Stimulated activated CD8-positive, alpha-beta memory T cell treated with anti-CD3 and anti-CD28 coated beads, Interleukin-4, amount 100 ng/mL, for 4 hours (primary cell): ENCODE data around the gene TYW1.
"Not testable (repeated sequence)": the region's sequence is repeated elsewhere in the genome, so short reads cannot be mapped to it uniquely, and the experiment has no call there.

Source experiments
- DNase-seq, 2 donors: peaks; one replicate each; pipeline ENCODE4 v3.0.0-alpha.2; 2020; ENCODE audit warnings: low read depth in 2 of 2, low spot score in 1 of 2

The TYW1 gene

DNA sequence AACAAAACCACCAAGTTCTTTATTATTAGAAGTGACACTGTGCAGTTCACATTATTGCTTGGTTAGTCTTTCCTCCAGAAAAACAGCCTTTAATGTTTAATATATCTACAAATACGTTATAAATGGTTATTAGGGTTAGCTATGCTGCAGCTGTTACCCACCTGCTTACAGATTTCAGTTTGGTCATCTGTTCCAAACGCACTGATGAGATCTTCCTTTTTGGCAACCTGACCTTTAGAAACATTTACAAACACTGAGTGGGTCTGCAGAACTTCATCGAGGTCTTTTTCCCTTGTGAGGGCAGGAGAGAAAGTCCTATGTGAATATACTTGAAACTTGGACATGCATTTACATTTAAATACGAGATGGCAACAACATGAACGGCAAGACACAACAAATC, 2.6 kb upstream of the TYW1 start:
- not testable (repeated sequence) for DNase-seq

DNA sequence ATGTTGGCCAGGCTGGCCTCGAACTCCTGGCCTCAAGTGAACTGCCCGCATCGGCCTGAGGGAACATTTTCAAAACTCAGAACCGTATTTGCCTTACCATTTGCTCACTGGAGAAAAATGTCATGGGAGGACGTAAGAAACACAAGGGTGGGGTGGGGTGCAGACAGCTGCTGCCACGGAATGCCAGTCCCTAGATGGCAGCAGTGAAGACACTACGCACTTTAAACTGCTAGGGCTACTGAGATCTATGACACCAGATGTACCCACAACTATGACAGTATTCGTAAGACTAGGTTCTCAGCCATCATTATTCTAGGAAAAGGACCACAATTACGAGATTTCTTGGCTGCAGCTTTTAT, 2.0 kb upstream of the TYW1 start:
- DNase-seq = peak; percentile 10 to 12

DNA sequence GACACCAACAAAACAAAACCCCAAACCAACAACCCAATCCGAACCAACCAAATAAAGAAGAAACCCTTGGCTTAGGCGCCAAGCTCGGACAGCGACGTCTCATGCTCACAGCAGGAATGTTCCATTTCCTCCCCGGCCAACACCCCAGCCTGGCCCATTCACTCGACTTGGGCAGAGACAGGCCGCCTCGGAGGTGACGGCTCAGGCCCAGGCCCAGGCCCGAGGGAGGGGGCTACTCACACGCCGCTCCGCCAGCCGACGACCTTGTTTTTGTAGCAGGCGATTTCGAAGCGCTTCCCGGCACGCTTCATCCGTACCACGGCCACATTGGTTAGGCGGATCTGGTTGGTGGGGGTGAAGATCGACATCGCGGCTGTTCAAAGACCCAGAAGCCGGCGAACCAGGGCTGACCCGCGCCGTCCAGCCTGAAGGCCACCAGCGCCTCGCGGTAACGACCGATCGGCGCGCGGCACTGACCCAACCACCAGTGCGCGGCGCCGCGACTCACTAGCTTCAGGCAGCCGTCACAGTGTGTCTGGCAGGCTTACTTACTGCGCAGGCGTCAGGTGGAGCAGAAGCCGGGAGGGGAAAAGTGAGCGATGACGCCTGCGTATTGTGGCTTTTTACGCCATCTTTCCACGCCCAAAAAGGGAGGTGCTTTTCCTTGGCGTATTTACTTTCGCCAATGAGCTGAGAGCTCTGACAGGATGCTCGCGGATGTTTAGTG, 1.4 kb upstream of the TYW1 start, which contains the start of gene SBDS:
SBDS (minus strand) TSS at position 537 of the 727 bp plus-strand sequence; CDS start at position 368, 169 bp downstream.
- peak; percentile 83 to 86 for DNase-seq

DNA sequence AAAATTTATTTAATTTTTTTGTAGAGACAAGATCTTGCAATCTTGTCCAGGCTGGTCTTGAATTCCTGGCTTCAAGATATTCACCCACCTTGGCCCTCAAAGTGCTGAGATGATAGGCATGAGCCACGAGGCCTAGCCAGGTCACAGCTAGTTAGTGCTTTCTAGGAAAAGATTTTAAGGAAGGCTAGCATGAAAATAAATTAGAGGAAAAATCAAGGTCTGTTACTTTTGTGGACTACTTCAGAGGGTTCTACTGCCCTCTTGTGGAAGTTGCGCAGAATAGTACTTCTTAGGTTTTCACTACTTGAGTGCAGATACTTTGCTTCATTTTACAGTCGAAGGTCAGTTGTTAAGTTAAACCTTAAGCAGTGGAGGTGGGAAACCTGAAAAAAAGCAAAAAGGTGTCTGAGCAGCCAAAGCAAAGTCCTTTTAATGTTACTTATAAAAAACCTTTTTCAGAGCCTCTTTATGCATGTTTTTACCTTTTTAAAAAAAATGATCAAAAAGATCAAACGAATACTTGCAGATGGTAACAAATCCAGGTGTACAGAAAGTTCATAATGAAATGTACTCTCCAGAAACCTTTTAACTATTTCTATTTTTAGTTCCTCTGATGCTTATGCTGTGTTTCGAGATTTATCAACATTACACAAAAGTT, 4.1 kb downstream of the TYW1 start:
- not testable (repeated sequence) for DNase-seq

DNA sequence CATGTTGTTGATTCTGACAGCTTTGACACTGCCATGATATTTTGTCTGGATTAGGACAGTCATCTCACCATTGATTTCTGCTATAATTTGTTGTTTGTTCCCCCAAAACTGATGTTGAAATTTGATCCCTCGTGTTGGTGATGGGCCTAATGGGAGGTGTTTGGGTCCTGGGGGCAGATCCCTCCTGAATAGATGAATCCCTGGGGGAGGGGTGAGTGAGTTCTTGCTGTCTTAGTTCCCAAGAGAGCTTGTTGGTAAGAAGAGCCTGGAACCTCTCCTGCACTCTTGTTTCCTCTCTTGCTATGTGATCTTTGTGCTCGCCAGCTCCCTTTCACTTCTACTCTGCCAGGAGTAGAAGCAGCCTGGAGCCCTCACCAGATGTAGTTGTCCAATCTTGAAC, 7.5 kb downstream of the TYW1 start:
- not testable (repeated sequence) for DNase-seq

DNA sequence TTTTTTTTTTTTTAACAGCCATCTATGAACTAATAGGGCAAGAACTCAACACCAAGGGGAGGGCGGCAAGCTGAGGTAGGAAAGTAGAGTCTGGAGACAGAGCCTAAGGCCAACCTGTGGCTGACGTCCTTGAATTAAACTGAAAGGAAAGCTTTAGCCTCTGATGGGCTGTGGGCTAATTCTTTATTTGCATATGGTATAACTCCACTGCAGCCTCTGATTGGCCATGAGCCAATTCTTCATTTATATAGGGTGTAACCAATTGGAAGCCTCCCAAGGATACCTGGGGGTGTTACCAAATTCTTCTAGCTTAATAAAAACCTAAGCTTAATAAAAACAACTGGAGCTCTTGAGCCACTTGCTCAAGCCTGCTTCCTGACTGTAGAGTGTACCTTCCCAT, 10.3 kb downstream of the TYW1 start:
- DNase-seq = no peak

DNA sequence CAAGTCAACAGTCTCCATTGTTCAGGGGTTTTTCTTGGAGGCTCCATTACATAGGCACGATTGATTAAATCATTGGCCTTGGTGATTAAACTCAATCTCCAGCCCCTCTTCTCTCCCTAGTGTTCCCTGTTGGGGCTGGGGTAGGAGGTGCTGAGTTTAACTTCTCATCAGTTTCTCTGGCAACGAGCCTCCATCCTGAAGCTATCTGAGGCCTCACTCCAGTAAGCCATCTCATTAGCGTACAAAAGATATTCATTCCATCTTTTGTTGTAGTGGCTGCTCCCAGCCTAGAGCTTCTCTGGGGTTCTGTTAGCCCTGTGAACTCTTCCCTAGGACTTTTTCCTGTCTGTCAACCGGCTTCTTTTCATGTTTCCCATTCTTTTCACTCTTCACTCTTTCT, 11.6 kb downstream of the TYW1 start:
- DNase-seq = no peak

DNA sequence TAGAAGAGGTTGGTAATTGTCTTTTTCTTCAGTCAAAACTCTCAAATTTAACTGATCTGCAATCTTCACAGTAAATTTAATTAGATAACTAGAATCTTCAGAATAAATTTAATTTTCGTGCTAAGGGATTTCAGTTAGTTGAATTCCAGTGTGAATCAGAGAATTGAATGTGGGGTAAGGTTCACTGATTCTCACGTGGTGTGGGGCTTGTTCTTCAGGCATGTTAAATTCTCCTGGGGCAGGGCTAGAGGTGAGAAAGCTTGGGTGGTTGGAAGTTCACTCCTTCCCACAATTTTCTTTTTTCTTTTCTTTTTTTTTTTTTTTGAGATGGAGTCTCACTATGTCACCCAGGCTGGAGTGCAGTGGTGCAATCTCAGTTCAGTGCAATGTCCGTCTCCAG, 13.0 kb downstream of the TYW1 start:
- DNase-seq = not testable (repeated sequence)

DNA sequence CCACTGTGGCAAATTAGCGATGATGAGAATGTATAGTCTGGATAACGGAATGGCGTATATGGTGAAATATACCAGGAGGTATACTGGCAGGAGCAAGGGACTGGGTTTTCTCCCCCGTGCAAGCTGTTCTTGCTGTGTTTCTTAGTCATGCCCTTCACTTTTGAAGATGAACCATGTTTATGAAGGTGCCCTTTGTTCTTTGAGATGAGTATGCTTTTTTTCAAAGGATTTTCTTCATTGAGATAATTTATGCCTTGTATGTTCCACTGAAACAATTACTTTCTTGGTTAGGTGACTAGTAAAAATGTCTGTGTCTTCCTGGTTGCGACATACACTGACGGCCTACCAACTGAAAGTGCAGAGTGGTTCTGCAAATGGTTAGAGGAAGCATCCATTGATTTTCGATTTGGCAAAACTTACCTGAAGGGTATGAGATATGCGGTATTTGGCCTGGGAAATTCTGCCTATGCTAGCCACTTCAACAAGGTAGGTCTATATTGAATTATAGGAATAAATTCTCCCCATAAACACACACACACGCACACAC, 17.5 kb downstream of the TYW1 start:
- DNase-seq = not testable (repeated sequence)

DNA sequence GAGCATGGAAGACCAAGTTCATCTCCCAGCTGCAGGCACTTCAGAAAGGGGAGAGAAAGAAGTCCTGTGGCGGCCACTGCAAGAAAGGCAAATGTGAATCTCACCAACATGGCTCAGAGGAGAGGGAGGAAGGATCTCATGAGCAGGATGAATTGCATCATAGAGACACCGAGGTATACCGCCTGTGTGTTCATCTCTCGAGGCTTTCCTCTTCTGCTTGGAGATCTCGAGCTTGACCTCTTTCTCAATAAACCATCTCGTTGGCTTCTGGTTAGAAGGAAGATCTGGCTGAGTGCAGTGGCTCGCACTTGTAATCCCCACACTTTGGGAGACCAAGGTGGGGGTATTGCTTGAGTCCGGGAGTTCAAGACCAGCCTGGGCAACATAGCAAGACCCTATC, 21.3 kb downstream of the TYW1 start:
- DNase-seq = not testable (repeated sequence)

DNA sequence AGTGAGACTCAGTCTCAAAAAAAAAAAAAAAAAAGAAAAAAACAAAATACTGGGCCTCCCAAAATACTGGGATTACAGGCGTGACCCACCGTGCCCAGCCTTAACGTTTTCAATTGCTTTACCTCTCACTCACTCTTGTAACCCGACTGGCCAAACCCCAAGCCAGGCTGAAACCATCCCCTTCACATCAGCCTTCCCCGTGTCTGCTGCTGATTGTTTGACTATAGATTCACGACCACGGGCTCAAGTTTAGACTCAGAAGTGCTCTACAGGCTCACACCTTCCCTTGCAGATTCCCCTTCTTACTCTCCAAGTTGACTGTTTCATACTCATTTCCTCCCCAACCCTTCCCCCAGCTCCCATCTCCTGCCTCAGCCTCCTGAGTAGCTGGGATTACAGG, 22.3 kb downstream of the TYW1 start:
- no peak for DNase-seq

DNA sequence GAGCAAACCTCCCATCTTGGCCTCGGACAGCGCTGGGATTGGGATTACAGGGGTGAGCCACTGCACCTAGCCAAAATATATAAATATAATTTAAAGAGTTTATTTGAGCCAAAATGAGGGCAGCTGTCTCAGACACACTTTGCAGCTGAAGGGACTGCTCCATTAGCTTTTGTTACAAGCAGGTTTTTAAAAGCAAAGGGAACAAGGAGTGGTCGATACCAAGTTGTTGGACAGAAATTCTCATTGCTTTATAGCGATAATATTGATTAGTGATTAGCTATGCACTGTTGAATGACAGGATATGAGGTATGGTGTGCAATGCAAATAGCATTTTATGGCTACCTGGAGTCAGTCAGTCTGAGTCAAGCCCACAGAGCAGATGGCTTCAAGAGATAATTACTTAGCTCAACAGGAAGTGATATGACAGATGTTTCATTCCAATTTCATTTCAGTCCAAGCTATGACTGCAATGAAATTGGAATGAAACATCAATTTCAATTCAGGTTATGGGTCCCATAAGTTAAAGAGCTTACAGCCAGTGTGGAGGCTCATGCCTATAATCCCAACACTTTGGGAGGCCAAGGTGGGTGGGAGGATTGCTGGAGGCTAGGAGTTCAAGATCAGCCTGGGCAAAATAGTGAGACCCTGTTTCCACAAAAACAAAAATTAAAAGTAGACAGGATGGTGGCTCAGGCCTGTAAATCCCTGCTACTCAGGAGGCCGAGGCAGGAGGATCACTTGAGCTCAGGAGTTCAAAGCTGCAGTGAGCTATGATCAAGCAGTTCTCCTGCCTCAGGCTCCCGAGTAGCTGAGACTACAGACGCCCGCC, 23.1 kb downstream of the TYW1 start:
- no peak for DNase-seq

DNA sequence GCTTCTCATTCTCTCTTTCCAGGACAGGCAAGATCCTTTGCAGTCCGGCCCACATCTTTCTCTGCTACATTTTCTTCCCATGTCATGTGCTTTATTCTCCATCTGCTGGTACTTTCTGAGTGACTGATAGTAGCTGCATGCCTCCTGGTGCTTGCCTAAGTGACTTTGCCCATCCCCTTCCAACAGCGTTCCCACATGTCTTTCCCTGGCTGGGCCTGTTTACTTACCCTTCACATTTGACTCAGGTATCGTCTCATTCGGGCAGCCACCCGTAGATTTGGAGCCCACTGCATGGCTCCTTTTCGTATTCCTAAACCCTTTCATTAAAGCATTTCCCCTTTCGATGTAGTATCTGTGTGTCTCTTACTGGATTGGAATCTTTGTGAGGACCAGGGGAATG, 24.6 kb downstream of the TYW1 start:
- no peak for DNase-seq

DNA sequence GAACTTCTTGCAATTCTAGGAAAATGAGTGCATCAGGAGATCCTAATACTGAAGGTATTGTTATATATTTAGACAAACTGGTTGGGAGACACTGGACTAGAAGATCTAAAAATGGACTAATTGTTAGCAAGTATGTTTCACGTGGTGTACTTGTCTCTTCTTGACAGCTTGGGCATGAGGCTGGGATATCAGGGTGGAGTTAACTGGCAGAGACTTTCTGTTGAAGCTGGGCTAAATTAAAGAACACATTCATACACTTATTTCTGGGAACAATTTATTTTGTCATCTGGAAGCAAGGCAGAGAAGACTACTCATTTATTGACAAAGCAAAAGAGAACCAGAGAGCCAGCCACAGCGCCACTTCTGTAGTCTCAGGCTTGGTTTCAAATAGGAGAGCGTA, 25.9 kb downstream of the TYW1 start:
- no peak for DNase-seq

DNA sequence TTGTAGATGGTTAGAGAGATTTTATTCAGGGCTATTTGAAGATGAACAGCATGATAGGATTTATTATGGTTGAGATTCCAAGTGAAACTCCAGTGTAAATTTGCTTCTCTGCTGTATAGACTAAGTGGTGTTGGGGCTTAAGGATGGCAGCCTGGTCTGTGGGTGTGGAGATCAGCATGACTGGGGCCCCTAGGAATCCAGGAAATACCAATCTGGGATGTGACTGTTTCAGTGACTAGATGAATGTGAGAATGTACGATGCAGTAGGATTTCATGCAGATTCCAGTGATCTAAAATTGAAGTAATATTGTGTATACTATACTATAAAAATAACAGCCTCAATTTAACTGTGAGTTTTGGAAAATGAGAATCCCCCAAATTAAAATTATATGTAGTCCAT, 28.8 kb downstream of the TYW1 start:
- DNase-seq = not testable (repeated sequence)

DNA sequence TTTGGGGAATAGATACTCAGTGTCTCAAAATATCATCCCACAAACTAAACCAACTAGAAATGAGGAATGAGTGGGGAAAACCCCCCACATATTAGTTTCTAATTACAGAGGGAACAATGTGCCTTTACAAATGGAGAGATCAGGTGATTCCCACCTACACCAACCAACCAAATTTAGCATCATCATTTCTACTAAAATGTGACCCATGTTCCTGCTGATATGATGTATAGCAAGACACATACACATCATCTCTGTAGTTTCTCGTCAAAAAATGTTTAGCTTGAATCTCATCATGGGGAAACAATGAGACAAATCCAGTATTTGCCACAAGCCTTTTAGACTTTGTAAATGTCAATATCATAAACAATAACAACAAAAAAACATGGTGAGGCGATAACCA, 35.1 kb downstream of the TYW1 start:
- not testable (repeated sequence) for DNase-seq

DNA sequence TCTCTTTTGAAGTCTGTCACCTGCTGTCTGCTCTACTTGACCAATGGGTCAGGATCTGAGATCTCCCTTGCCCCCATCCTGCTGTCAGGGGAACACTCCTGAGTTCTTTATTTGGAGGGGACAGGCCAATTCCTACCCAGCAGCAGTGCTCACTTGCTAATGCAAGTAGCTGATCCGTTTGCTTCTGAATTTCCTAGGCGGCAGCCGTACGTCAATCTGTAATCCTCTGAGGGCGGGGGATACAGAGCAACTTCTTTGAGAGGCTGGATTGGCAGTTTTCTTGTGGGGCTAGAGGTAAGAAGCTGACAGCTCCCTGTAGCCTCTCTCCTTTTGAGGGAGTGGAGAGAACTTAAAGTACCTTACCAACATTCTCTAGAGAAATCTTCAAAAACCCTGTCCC, 36.6 kb downstream of the TYW1 start:
- no peak for DNase-seq

DNA sequence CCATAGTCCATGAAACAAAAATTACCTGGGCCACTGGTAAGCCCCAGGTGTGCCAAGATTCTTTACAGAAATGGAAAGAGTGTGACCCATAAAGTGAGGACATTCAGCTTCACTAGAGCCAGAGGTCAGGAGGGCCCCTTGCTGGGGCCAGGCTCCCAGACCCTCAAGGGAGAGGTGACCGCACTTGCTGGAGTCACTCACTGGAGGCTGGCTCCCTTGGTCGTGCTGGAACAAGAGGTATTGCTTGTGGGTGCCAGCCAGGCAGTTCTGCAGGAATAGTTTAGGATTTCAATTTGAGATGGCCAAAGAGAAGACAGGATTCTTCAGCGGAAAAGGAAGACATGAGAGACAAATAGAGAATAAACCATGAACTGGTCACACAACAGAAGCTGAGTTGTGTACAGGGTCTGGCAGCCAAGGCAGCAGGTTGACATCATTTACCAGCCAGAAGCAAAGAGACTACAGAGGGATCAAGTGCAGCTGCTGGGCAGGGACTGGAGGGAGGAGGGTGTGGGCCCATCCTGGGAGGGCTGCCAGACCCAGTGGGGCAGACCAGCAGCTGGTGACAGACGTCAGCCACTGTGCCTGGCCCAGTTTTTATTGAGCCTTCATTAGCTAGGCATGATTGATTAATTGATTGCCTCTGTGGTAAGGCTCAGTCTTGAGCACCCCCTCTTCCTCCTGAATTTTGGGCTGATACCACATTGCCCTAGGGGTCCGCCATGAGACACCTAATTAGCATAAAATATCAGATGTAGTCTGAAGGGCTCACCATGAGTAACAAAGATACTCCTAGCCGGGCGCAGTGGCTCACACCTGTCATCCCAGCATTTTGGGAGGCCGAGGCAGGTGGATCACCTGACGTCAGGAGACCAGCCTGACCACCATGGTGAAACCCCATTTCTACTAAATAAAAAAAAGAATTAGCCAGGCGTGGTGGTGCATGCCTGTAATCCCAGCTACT, 40.1 kb downstream of the TYW1 start:
- not testable (repeated sequence) for DNase-seq

DNA sequence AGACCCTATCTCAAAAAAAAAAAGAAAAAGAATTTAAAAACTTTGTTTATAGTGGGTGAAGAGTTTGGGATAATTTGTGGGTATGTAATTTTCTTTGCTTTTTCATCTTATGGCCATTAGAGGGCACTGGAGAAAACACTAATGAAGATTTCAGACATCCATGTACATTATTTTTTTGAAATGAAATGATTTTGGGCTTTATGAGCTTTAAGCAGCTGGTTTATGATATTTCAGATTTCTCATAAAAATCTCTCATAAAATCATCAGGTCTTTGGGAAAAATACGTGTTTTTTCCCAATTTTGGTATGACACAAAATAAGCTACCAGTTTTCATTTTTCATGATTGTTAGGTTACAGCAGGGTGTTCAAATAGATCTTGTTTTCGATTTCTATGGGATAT, 44.2 kb downstream of the TYW1 start:
- DNase-seq = not testable (repeated sequence)

DNA sequence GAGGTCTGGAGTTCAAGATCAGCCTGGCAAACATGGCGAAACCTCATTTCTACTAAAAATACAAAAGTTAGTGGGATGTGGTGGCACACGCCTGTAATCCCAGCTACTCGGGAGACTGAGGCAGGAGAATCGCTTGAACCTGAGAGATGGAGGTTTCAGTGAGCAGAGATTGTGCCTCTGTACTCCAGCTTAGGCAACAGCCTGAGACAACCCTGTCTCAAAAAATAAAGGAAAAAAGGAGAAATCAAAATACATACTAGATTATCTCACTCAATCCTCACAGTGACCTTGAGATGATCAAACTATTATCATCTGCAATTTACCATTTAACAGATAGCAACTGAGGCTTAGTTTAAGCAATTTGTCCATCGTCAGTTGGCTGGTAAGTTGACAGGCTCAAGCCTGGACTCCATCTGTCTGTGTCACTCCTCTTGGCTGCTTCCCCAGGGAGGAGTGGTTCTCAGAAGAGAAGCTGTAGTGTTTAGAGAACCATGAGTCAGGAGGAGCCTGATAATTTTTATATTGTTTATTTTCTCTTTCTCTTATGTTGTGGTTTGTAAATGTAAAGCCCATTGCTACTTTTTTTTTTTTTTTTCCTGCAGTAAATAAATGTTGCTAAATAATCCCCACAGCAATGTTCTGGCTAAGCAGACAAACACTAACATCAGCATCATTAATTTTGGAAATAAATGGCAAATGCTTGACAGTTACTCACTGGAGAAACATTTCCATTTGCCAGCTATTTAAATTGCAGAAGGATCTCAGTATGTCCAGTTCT, 46.3 kb downstream of the TYW1 start:
- DNase-seq = not testable (repeated sequence)
